HepG2 (cell line): ENCODE results near the gene BATF.

Experiments used
- BCLAF1 ChIP-seq: fragments of 450-650 bp; IDR thresholded peaks from 2 replicates; pipeline ENCODE4 v1.6.1; 2017; ENCODE audit warnings: mild to moderate bottlenecking
- GABPB1 ChIP-seq: IDR thresholded peaks from 2 replicates; pipeline ENCODE4 v1.6.1; 2016; ENCODE audit warnings: mild to moderate bottlenecking, missing genetic modification reagents, moderate library complexity, missing compliant biosample characterization
- NBN ChIP-seq: fragments of 450-650 bp; conservative IDR thresholded peaks from 2 replicates; pipeline ENCODE4 v1.6.1; 2017
- POLR2AphosphoS5 ChIP-seq: IDR thresholded peaks from 2 replicates; pipeline ENCODE4 v1.6.1; 2012; ENCODE audit warnings: low read depth, low read length
- TAF1 ChIP-seq: sonication (generic); formaldehyde crosslinking; IDR thresholded peaks from 2 replicates; pipeline ENCODE4 v1.4.0; 2020; ENCODE audit warnings: missing genetic modification reagents
- TMF1 ChIP-seq: sonication (generic); formaldehyde crosslinking; IDR thresholded peaks from 2 replicates; pipeline ENCODE4 v1.8.1; 2022; ENCODE audit warnings: low read depth, missing genetic modification reagents
- ZBTB20 ChIP-seq: sonication (generic); formaldehyde crosslinking; IDR thresholded peaks from 2 replicates; pipeline ENCODE4 v1.8.1; 2023; ENCODE audit warnings: missing genetic modification reagents, low read depth, mild to moderate bottlenecking, borderline replicate concordance
- ZNF605 ChIP-seq: sonication (generic); formaldehyde crosslinking; IDR thresholded peaks from 2 replicates; pipeline ENCODE4 v1.8.0; 2022; ENCODE audit warnings: mild to moderate bottlenecking, missing genetic modification reagents
- TF ChIP-seq, protein P1 (sequence below): sonication (generic); formaldehyde crosslinking; IDR thresholded peaks from 2 replicates; pipeline ENCODE4 v1.5.0; 2020; ENCODE audit warnings: mild to moderate bottlenecking, missing genetic modification reagents, moderate library complexity
- TF ChIP-seq, protein P2 (sequence below): sonication (generic); formaldehyde crosslinking; conservative IDR thresholded peaks from 2 replicates; pipeline ENCODE4 v1.5.0; 2020; ENCODE audit warnings: missing genetic modification reagents

DNA sequence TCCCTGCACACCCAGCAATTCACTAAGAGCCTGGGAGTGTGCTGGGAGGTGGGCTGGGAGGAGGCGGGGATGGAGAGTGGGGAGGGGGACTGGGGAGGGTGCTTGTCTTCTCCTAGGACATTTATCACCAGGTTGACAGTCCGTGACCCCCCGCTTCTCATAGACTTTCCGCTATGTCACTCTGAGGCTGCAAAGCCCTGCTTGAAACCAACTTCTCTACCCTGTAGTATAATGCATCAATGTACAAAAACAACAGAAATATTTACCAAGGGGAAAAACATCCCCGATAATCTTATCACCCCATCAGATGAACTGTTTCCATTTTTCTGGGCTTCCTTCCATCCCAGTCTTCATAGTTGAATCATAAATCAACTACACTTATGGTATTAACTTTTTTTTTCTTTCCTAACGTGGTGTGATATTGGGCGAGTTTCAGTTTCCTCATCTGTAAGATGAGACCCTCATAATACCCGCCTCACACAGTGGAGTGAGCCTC lies 28.6 kb upstream of the BATF start:
- TF ChIP-seq ZBTB20: no peak
- TF ChIP-seq TAF1 (CRISPR knock-in tag): no peak
- no peak for TF ChIP-seq POLR2AphosphoS5
- TF ChIP-seq BCLAF1: no peak
- TF ChIP-seq NBN: no peak
- TF ChIP-seq, protein P1, sequence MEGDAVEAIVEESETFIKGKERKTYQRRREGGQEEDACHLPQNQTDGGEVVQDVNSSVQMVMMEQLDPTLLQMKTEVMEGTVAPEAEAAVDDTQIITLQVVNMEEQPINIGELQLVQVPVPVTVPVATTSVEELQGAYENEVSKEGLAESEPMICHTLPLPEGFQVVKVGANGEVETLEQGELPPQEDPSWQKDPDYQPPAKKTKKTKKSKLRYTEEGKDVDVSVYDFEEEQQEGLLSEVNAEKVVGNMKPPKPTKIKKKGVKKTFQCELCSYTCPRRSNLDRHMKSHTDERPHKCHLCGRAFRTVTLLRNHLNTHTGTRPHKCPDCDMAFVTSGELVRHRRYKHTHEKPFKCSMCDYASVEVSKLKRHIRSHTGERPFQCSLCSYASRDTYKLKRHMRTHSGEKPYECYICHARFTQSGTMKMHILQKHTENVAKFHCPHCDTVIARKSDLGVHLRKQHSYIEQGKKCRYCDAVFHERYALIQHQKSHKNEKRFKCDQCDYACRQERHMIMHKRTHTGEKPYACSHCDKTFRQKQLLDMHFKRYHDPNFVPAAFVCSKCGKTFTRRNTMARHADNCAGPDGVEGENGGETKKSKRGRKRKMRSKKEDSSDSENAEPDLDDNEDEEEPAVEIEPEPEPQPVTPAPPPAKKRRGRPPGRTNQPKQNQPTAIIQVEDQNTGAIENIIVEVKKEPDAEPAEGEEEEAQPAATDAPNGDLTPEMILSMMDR: no peak
- TF ChIP-seq, protein P2, sequence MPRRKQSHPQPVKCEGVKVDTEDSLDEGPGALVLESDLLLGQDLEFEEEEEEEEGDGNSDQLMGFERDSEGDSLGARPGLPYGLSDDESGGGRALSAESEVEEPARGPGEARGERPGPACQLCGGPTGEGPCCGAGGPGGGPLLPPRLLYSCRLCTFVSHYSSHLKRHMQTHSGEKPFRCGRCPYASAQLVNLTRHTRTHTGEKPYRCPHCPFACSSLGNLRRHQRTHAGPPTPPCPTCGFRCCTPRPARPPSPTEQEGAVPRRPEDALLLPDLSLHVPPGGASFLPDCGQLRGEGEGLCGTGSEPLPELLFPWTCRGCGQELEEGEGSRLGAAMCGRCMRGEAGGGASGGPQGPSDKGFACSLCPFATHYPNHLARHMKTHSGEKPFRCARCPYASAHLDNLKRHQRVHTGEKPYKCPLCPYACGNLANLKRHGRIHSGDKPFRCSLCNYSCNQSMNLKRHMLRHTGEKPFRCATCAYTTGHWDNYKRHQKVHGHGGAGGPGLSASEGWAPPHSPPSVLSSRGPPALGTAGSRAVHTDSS (CRISPR knock-in tag): no peak
- no peak for TF ChIP-seq GABPB1 (CRISPR knock-in tag)
- TF ChIP-seq ZNF605 (CRISPR knock-in tag): no peak
- no peak for TF ChIP-seq TMF1 (CRISPR knock-in tag)
